ENCODE results near the gene PTGR2. TPM values are rescaled to one million over a fixed set of nuclear protein-coding genes. Genes with fewer than 3 reads are reported as not detected.

The PTGR2 gene
- 1 to 10 TPM; 1.0 to 4.9 (median 3.3) TPM for polyA plus RNA-seq (ENCODE audit: low read depth in 6 of 6)

DNA sequence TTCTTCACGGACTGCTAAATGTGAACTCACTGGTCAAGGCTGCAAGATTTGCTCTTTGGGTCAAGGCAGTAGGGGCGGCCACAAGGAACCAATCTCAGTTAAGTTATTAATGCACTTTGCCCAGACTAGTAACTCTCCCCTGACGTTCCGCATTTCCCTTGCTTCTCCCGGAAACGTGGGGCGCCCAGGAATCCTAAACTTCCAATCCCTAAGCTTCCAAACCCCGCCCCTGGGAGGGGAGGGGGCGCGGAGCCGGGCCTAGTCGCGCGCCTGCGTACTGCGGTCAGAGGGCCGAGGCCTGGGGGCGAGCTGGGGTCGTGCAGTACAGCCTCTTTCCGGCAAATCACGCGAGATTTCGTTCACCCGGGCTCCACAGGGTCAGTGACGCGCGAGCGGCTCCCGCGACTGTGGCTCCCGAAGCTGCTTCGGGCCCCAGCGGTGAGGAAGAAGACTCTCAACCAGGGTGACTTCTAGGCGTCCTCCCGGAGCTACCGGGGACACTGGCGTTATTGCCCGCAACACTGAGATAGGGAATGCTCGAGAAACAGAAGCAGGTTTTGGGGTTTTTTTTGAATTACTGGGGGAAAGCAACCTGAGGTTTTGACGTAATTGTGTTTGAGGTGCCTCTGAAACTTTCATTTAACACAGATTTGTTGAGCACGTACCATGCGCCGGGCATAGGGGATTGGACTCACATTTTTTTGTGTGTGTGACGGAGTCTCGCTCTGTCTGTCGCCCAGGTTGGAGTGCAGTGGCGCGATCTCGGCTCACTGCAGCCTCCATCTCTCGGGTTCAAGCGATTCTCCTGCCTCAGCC lies at the start of gene PTGR2:
Gene PTGR2, plus strand, starts transcription at position 265 of the 816 bp plus-strand sequence. CDS start 7,032 bp downstream, outside the sequence.
- Mint-ChIP-seq H3K4me3 (peak within 1 kb of the TSS; percentile 87 to 98 (median 97)), H3K9me3 (peaks cover 0 to 2% (median 0%) of the 10 kb centered on the region in 7 donors), H3K27me3 (no peaks in the 10 kb centered on the region), H3K27ac (peak within 1 kb of the TSS; percentile 95 to 99 (median 98)), H3K36me3 (no peaks in the 10 kb centered on the region), H3K4me1 (peaks cover 17 to 22% (median 22%) of the 10 kb centered on the region in 3 donors)
- ATAC-seq (ENCODE audit: low read depth in 2 of 2) (peak; percentile 97), DNase-seq (peak; percentile 91)

DNA sequence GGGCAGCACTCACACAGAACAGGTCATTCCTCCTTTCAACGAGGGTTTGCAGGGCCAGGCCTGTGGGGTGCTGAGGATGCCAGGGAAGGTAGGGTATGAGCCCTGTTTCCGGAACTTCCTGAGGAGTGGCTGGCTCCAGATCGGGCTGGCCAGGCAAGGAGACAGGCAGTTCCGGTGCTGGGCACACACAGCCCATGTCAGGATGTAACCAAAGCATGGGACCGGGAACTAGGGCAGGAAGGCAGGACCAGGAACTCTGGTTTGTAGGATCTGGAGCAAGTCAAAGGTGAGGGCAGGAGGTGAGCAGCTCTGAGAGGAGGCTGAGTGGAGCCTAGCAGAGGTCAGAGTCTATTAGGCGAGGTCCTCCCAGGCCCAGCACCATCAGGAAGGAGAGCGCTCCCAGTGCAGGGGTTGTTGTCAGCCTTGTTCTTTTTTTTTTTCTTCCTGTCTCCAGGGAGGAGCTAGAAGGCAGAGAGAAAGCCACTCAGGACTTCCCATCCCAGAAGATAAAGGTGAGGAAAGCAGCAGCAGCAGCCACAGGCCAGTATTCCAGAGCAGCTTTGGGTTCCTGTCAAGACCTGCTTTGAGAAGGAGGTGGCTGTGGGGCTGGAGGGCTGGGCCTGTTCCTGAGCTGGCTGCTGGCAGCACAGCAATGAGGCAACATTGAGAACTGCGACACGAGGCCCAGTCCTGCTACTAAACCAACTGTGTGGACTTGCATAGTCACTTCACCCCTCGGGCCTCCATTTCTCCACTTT lies 49.0 kb upstream of the PTGR2 start:
- Mint-ChIP-seq H3K27me3 (no peaks in the 10 kb centered on the region), H3K27ac (peak overlapping the region in 3 of 6 donors; percentile 11 to 58 (median 35)), H3K4me1 (peaks cover 0 to 3% (median 0%) of the 10 kb centered on the region in 3 donors), H3K4me3 (no peak overlapping the region), H3K9me3 (no peaks in the 10 kb centered on the region), H3K36me3 (peaks cover 6 to 10% of the 10 kb centered on the region in 2 donors)
- DNase-seq (no peak), ATAC-seq (ENCODE audit: low read depth in 2 of 2) (no peak)

DNA sequence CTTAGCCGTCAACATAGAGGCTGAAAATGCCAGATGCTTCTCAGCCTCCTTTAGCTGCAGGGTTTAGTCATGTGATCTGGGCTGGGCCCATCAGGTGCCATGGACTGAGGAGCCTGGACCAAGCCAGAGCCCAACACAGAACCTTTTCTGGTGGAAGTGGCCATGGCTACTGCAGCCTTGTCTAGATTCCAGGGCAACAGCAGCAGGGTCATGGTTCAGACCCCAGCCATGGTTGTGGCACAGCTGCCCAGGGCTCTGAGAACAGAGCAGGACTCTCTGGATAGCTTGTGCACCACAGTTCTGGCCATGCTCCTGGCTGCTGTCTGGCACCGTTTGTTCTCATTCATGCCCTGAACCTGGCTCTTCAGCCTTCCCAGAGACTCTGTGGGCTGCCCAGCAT lies 47.0 kb upstream of the PTGR2 start:
- Mint-ChIP-seq H3K4me3 (no peak overlapping the region), H3K9me3 (no peaks in the 10 kb centered on the region), H3K27ac (no peak overlapping the region), H3K4me1 (peaks cover 0 to 3% (median 0%) of the 10 kb centered on the region in 3 donors), H3K36me3 (peaks cover 6 to 10% of the 10 kb centered on the region in 2 donors), H3K27me3 (no peaks in the 10 kb centered on the region)
- no peak for ATAC-seq (ENCODE audit: low read depth in 2 of 2)
- DNase-seq: no peak

DNA sequence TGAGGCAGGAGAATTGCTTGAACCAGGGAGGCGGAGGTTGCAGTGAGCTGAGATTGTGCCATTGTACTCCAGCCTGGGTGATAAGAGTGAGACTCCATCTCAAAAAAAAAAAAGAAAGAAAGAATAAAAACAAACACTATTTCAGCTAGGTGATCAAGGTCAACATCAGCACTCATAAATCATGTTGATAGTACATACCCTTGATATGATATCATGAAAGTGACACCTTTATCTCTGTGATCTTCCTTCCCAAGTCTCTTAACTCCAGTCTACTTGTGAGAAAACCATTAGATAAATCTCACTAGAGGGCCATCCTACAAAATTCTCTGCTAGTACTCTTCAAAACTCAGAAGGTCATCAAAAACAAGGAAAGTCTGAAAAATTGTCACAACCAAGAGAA lies 44.2 kb upstream of the PTGR2 start:
- Mint-ChIP-seq H3K36me3 (no peaks in the 10 kb centered on the region), H3K27ac (no peak overlapping the region), H3K4me3 (no peak overlapping the region), H3K27me3 (peaks cover 0 to 7% (median 0%) of the 10 kb centered on the region in 3 donors), H3K9me3 (no peaks in the 10 kb centered on the region), H3K4me1 (peaks cover 5 to 9% (median 8%) of the 10 kb centered on the region in 3 donors)
- ATAC-seq (ENCODE audit: low read depth in 2 of 2) (no peak), DNase-seq (no peak)

DNA sequence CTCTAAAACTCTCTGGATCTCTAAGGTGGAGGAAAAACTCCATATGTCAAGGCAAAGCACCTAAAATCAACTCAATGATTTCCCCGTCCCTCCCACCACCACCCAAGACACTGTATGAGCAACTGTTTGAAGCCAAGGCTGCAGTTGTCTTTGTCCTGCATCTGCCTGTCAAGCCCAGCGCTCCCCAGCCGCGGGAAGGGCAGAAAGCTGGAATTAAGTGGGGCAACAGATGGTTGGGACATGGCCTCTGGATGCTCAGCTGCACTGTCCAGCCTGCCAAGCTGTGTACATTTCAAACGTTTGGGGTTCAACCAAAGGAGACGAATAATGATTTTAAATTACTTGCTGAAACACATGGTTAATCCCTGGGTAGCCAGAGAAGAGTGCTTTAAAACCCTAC lies 42.2 kb upstream of the PTGR2 start:
- no peak for ATAC-seq (ENCODE audit: low read depth in 2 of 2)
- H3K4me3 Mint-ChIP-seq: no peak overlapping the region
- H3K27ac Mint-ChIP-seq: no peak overlapping the region
- H3K9me3 Mint-ChIP-seq: no peaks in the 10 kb centered on the region
- H3K27me3 Mint-ChIP-seq: peaks cover 0 to 10% (median 0%) of the 10 kb centered on the region in 3 donors
- H3K36me3 Mint-ChIP-seq: no peaks in the 10 kb centered on the region
- no peak for DNase-seq
- peaks cover 5 to 13% (median 8%) of the 10 kb centered on the region in 3 donors for H3K4me1 Mint-ChIP-seq

DNA sequence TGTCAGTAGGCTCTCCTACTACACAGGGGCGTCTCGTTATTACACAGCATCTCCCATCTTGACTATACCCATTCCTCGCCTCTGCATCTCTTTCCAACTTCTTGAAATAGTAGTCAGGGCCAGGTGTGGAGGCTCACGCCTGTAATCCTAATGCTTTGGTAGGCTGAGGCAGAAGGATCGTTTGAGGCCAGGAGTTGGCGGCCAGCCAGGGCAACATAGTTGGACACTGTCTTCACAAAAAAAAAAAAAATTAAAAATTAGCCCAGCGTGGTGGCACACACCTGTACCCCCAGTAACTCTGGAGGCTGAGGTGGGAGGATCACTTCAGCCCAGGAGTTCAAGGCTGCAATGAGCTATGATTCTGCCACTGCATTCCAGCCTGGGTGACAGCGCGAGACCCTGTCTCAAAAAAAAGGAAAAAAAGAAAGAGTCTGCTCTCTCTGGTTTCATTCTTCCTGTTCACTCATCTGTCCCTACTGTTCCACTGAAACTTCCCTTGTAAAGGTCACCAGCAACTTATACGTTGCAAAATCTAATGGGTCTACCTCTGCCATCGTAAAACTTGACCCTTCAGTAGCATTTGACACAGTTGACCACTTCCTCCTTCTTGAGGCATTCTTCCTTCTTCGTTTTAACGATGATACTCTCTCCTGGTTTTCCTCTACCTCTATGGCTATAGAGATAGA lies 41.0 kb upstream of the PTGR2 start:
- Mint-ChIP-seq H3K4me1 (peaks cover 5 to 15% (median 8%) of the 10 kb centered on the region in 3 donors), H3K27me3 (peaks cover 0 to 12% (median 0%) of the 10 kb centered on the region in 3 donors), H3K4me3 (no peak overlapping the region), H3K36me3 (no peaks in the 10 kb centered on the region), H3K27ac (peak overlapping the region in 2 of 6 donors; percentile 5 to 78), H3K9me3 (no peaks in the 10 kb centered on the region)
- ATAC-seq (ENCODE audit: low read depth in 2 of 2) (no peak), DNase-seq (no peak)

- ATAC-seq (ENCODE audit: low read depth in 2 of 2) (no peak), DNase-seq (no peak)
- no peaks in the 10 kb centered on the region for H3K9me3 Mint-ChIP-seq
- peak overlapping the region in 2 of 6 donors; percentile 4 to 5 for H3K27ac Mint-ChIP-seq
- peaks cover 8 to 15% (median 9%) of the 10 kb centered on the region in 3 donors for H3K4me1 Mint-ChIP-seq
- no peaks in the 10 kb centered on the region for H3K36me3 Mint-ChIP-seq
- peaks cover 0 to 12% (median 0%) of the 10 kb centered on the region in 3 donors for H3K27me3 Mint-ChIP-seq
- no peak overlapping the region for H3K4me3 Mint-ChIP-seq
Observed at GRCh38 chr14:73811164-73811503, 40.5 kb upstream of the PTGR2 start.

GRCh38 chr14:73814153-73814552 lies 37.5 kb upstream of the PTGR2 start:
- H3K9me3 Mint-ChIP-seq: no peaks in the 10 kb centered on the region
- H3K27me3 Mint-ChIP-seq: peaks cover 0 to 12% (median 0%) of the 10 kb centered on the region in 3 donors
- peak overlapping the region in 1 of 6 donors; percentile 4 for H3K27ac Mint-ChIP-seq
- peaks cover 8 to 15% (median 9%) of the 10 kb centered on the region in 3 donors for H3K4me1 Mint-ChIP-seq
- H3K36me3 Mint-ChIP-seq: no peaks in the 10 kb centered on the region
- ATAC-seq (ENCODE audit: low read depth in 2 of 2) (no peak), DNase-seq (no peak)
- H3K4me3 Mint-ChIP-seq: no peak overlapping the region

- Mint-ChIP-seq H3K4me1 (peaks cover 7 to 14% (median 9%) of the 10 kb centered on the region in 3 donors), H3K4me3 (no peak overlapping the region), H3K27me3 (peaks cover 0 to 12% (median 0%) of the 10 kb centered on the region in 3 donors), H3K36me3 (no peaks in the 10 kb centered on the region), H3K9me3 (no peaks in the 10 kb centered on the region), H3K27ac (peak overlapping the region in 2 of 6 donors; percentile 17 to 72)
- ATAC-seq (ENCODE audit: low read depth in 2 of 2): no peak
- DNase-seq: no peak
Observed at GRCh38 chr14:73815849-73816248, 35.8 kb upstream of the PTGR2 start.

- H3K4me3 Mint-ChIP-seq: no peak overlapping the region
- H3K4me1 Mint-ChIP-seq: peaks cover 1 to 9% (median 5%) of the 10 kb centered on the region in 3 donors
- H3K27ac Mint-ChIP-seq: peak overlapping the region in 1 of 6 donors; percentile 17
- no peaks in the 10 kb centered on the region for H3K36me3 Mint-ChIP-seq
- peaks cover 0 to 8% (median 0%) of the 10 kb centered on the region in 3 donors for H3K27me3 Mint-ChIP-seq
- ATAC-seq (ENCODE audit: low read depth in 2 of 2) (no peak), DNase-seq (no peak)
- H3K9me3 Mint-ChIP-seq: no peaks in the 10 kb centered on the region
Observed at GRCh38 chr14:73816393-73816816, 35.2 kb upstream of the PTGR2 start.

DNA sequence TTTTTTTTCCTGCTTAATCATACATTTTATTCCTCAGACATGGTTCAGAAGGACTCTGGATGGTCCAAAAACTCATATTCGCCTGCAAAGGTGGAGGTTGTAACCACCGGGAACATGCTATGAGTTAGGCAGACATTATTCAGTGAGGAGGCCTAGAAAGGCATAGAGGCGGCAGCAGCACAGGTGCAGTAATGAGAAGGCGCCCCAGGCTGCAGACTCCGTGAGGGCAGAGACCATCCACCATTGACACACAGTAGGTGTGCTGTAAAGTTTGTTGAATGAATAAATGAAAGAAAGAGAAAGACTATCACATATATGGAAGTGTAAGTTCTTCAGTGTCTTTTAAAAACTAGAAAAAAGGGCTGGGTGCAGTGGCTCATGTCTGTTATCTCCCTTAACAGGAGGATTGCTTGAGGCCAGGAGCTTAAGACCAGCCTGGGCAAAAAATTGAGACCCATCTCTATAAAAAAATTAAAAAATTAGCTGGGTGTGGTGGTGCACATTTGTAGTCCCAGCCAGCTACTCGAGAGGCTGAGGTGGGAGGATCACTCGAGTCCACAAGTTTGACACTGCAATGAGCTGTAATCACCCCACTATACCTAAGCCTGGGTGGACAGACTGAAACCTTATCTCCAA lies 34.5 kb upstream of the PTGR2 start:
- DNase-seq (no peak), ATAC-seq (ENCODE audit: low read depth in 2 of 2) (no peak)
- Mint-ChIP-seq H3K27ac (no peak overlapping the region), H3K36me3 (no peaks in the 10 kb centered on the region), H3K4me1 (peaks cover 0 to 6% (median 5%) of the 10 kb centered on the region in 3 donors), H3K4me3 (no peak overlapping the region), H3K27me3 (peaks cover 0 to 5% (median 0%) of the 10 kb centered on the region in 3 donors), H3K9me3 (no peaks in the 10 kb centered on the region)

DNA sequence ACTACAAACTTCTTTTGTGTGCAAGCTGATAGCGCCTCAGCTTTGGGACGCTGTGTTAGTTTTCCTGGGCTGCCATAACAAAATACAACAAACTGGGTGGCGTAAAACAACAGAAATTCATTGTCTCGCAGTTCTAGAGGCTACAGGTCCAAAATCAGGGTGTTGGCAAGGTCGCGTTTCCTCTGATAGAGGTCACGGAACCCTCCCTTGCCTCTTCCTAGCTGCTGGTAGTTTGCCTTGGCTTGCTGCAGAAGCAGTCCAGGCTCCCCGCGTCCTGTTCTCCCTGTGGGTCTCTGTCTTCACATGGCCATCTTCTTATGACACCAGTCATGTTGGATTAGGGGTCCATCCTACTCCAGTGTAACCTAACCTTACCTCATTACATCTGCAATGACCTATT lies 32.8 kb upstream of the PTGR2 start:
- Mint-ChIP-seq H3K9me3 (no peaks in the 10 kb centered on the region), H3K4me3 (no peak overlapping the region), H3K27me3 (peaks cover 0 to 5% (median 0%) of the 10 kb centered on the region in 3 donors), H3K4me1 (peaks cover 0 to 6% (median 5%) of the 10 kb centered on the region in 3 donors), H3K36me3 (no peaks in the 10 kb centered on the region), H3K27ac (no peak overlapping the region)
- ATAC-seq (ENCODE audit: low read depth in 2 of 2): no peak
- DNase-seq: no peak

DNA sequence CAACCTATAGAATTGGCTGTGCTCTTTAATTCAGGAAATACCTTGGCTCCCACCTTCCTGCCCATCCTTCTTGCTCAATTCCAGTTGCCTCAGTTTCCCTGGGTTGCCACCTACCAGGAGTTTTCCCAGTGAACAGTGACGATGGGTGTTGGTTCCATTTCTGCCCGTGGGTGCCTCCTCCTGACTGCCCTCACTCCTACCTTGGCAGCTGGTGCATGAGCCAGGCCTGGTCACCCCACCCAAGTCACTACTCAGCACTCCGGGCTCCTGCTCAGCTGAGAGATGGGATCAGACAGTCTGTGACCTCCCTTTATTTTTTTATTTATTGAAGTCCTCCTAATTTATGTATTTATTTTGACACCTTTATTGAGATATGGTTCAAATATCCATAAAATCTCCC lies 31.0 kb upstream of the PTGR2 start:
- Mint-ChIP-seq H3K36me3 (no peaks in the 10 kb centered on the region), H3K4me3 (no peak overlapping the region)

More for the DNA sequence above, 31.0 kb upstream of the PTGR2 start:
- H3K27me3 Mint-ChIP-seq: no peaks in the 10 kb centered on the region
- H3K9me3 Mint-ChIP-seq: no peaks in the 10 kb centered on the region
- no peak for ATAC-seq (ENCODE audit: low read depth in 2 of 2)
- peak overlapping the region in 1 of 6 donors; percentile 81 for H3K27ac Mint-ChIP-seq
- no peak for DNase-seq
- H3K4me1 Mint-ChIP-seq: peaks cover 0 to 6% (median 0%) of the 10 kb centered on the region in 3 donors
